HCT116 (cell line): ENCODE measurements around the gene DDX24. TPM values are rescaled to one million over a fixed set of nuclear protein-coding genes. Genes with fewer than 3 reads are reported as not detected.

ENCODE experiments used
- ATAC-seq: fragments of 200-7000 bp; cut with Tn5 transposase; 2 replicates; pipeline ENCODE4 v1.9.1; 2020; ENCODE audit warnings: mild to moderate bottlenecking, moderate library complexity
- BruUV-seq: library from RNA; stranded (reverse); fragments of 400-500 nt; replicated peaks from 2 replicates; lab custom pipeline; 2021; lab: Mats Ljungman, UMichigan
- CTCF ChIA-PET: fragments of 300-600 bp; sonication (Branson Sonifier 250); formaldehyde crosslinking; loops from one replicate; lab custom pipeline; 2021; ENCODE audit warnings: antibody characterized with exemption; lab: Charles Lee
- POLR2A ChIA-PET: fragments of 300-600, 350-600 bp; sonication (Branson Sonifier 250); formaldehyde crosslinking; loops from one replicate; lab custom pipeline; 2021; ENCODE audit warnings: antibody characterized with exemption; lab: Charles Lee
- RAD21 ChIA-PET, 2 experiments: fragments of 300-600 bp; sonication (Branson Sonifier 250); formaldehyde crosslinking; loops; one replicate each; lab custom pipeline; 2023; ENCODE audit warnings: low total read pairs in 2 of 2; ENCODE audit not compliant: uncharacterized antibody in 2 of 2, unreplicated experiment in 2 of 2, low non-redundant PET in 1 of 2; lab: Charles Lee
- DNase-seq: peaks from one replicate; pipeline ENCODE4 v3.0.0-alpha.2; 2010; ENCODE audit warnings: low read depth, low spot score
- H2AFZ ChIP-seq: fragments of 200-600 bp; shearing (Covaris generic), sonication (generic); 2 replicates; pipeline ENCODE4 v1.6.1; 2017; ENCODE audit warnings: low read depth, mixed run types, mixed read lengths, antibody characterized with exemption, low read length; ENCODE audit not compliant: poor library complexity, severe bottlenecking
- H3K27ac ChIP-seq: 2 replicates; pipeline ENCODE4 v1.5.1; 2012; ENCODE audit warnings: low read depth, low read length
- H3K27me3 ChIP-seq: fragments of 200-600 bp; sonication (generic); 2 replicates; pipeline ENCODE4 v1.6.1; 2016; ENCODE audit warnings: mixed run types, low read length, mixed read lengths; ENCODE audit not compliant: insufficient read depth
- H3K36me3 ChIP-seq, 2 experiments: fragments of 200-500 bp in 1 of 2; fragments of 200-600 bp in 1 of 2; sonication (Bioruptor generic) in 1 of 2; sonication (generic) in 1 of 2; 2 replicates each; pipeline versions ENCODE4 v1.5.1 to v1.6.1; 2014 to 2016; ENCODE audit warnings: low read length in 2 of 2, inconsistent platforms in 1 of 2, mixed read lengths in 1 of 2, mixed run types in 1 of 2; ENCODE audit not compliant: insufficient read depth in 2 of 2, control insufficient read depth in 1 of 2
- H3K4me1 ChIP-seq, 2 experiments: fragments of 200-600 bp in 1 of 2; sonication (generic) in 1 of 2; 2 replicates each; pipeline versions ENCODE4 v1.5.1 to v1.6.1; 2012 to 2017; ENCODE audit warnings: low read length in 2 of 2, inconsistent platforms in 1 of 2, mild to moderate bottlenecking in 1 of 2, mixed read lengths in 1 of 2, mixed run types in 1 of 2, moderate library complexity in 1 of 2; ENCODE audit not compliant: insufficient read depth in 2 of 2, control insufficient read depth in 1 of 2
- H3K4me2 ChIP-seq: fragments of 200-600 bp; sonication (generic); 2 replicates; pipeline ENCODE4 v1.6.1; 2017; ENCODE audit warnings: mixed run types, low read length, mixed read lengths
- H3K4me3 ChIP-seq, 2 experiments: fragments of 200-600 bp in 1 of 2; sonication (generic) in 1 of 2; replicated peaks in 1 of 2; 2 replicates each; pipeline ENCODE4 v1.5.1; 2011 to 2016; ENCODE audit warnings: low read length in 2 of 2, control low read depth in 1 of 2, low read depth in 1 of 2, mild to moderate bottlenecking in 1 of 2, mixed read lengths in 1 of 2, mixed run types in 1 of 2
- H3K79me2 ChIP-seq: fragments of 200-600 bp; sonication (generic); 2 replicates; pipeline ENCODE4 v1.6.1; 2017; ENCODE audit warnings: mild to moderate bottlenecking, mixed run types, low read length, moderate library complexity, mixed read lengths; ENCODE audit not compliant: insufficient read depth
- H3K9ac ChIP-seq: fragments of 200-600 bp; sonication (generic); 2 replicates; pipeline ENCODE4 v1.6.1; 2016; ENCODE audit warnings: low read length, mixed read lengths
- H3K9me2 ChIP-seq: fragments of 200-600 bp; sonication (generic), shearing (Covaris generic); 2 replicates; pipeline ENCODE4 v1.6.1; 2017; ENCODE audit warnings: mixed run types, mild to moderate bottlenecking, moderate library complexity; ENCODE audit not compliant: insufficient read depth
- H3K9me3 ChIP-seq, 2 experiments: fragments of 200-500 bp in 1 of 2; fragments of 200-600 bp in 1 of 2; sonication (Bioruptor generic) in 1 of 2; sonication (generic) in 1 of 2; 2 replicates each; pipeline ENCODE4 v1.6.1; 2014 to 2017; ENCODE audit warnings: low read length in 2 of 2, mixed read lengths in 2 of 2, inconsistent platforms in 1 of 2, low read depth in 1 of 2, mild to moderate bottlenecking in 1 of 2, mixed run types in 1 of 2, moderate library complexity in 1 of 2; ENCODE audit not compliant: control insufficient read depth in 1 of 2, insufficient read depth in 1 of 2
- H4K20me1 ChIP-seq: fragments of 200-600 bp; sonication (generic), shearing (Covaris generic); 2 replicates; pipeline ENCODE4 v1.6.1; 2017; ENCODE audit warnings: mixed run types, mild to moderate bottlenecking, moderate library complexity; ENCODE audit not compliant: insufficient read depth
- ATF3 ChIP-seq: IDR thresholded peaks from 2 replicates; pipeline ENCODE4 v1.6.1; 2012
- ELF1 ChIP-seq: IDR thresholded peaks from 2 replicates; pipeline ENCODE4 v1.6.1; 2012; ENCODE audit warnings: low read depth, borderline replicate concordance
- EZH2 ChIP-seq: fragments of 200-600 bp; sonication (generic); IDR thresholded peaks from 2 replicates; pipeline ENCODE4 v1.6.1; 2017; ENCODE audit warnings: antibody characterized with exemption, mixed run types
- EZH2phosphoT487 ChIP-seq: fragments of 200-600 bp; IDR thresholded peaks from 2 replicates; pipeline ENCODE4 v1.6.1; 2018; ENCODE audit warnings: antibody characterized with exemption, borderline replicate concordance
- JUND ChIP-seq: IDR thresholded peaks from 2 replicates; pipeline ENCODE4 v1.6.1; 2012
- POLR2AphosphoS5 ChIP-seq: IDR thresholded peaks from 2 replicates; pipeline ENCODE4 v1.6.1; 2011; ENCODE audit warnings: mild to moderate bottlenecking, low read depth, low read length, moderate library complexity
- SIN3A ChIP-seq: IDR thresholded peaks from 2 replicates; pipeline ENCODE4 v1.6.1; 2012; ENCODE audit warnings: low read depth
- SP1 ChIP-seq: IDR thresholded peaks from 2 replicates; pipeline ENCODE4 v1.6.1; 2012; ENCODE audit warnings: low read depth
- SRF ChIP-seq: IDR thresholded peaks from 2 replicates; pipeline ENCODE4 v1.6.1; 2012; ENCODE audit warnings: low read depth
- intact Hi-C: fragments of 100-400 bp; cut with micrococcal nuclease; formaldehyde crosslinking; loops from 2 replicates; pipeline ENCODE4 v1.10.0; 2022
- total RNA-seq: library from RNA; stranded (reverse); gene quantifications from one replicate; pipeline ENCODE4 v1.2.1, GENCODE V29; 2021; ENCODE audit not compliant: unreplicated experiment
- TF ChIP-seq, protein P1 (sequence below): IDR thresholded peaks from 2 replicates; pipeline ENCODE4 v1.6.1; 2011; ENCODE audit warnings: mild to moderate bottlenecking, low read length, moderate library complexity; ENCODE audit not compliant: insufficient replicate concordance; ENCODE audit errors: extremely low read depth
- TF ChIP-seq, protein P2 (sequence below): IDR thresholded peaks from 2 replicates; pipeline ENCODE4 v1.6.1; 2012
- TF ChIP-seq, protein P3 (sequence below): IDR thresholded peaks from 2 replicates; pipeline ENCODE4 v1.6.1; 2012; ENCODE audit warnings: low read depth

The DDX24 gene
- total RNA-seq, 1 experiment from 2014 or later = 169 TPM

- no peak for TF ChIP-seq SP1
- TF ChIP-seq JUND = no peak
- TF ChIP-seq ELF1 = no peak
- no peak for TF ChIP-seq EZH2phosphoT487
Measured at GRCh38 chr14:94102768-94103482, 21.9 kb upstream of the DDX24 start (continued).

DNA sequence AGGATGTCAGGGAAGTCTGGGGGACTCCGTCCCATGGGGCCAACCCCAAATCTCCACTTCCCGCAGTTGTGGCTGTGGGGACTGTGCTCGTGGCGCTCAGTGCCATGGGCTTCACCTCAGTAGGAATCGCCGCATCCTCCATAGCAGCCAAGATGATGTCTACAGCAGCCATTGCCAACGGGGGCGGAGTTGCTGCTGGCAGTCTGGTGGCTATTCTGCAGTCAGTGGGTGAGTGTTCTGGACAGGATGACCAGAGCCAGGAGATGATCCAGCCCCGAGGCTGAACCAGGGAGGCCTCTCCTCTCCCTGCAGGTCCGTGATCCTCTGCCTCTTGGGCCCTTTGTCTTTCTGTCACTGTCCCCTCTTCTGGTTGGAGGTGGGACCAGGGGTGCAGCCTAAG is 20.7 kb upstream of the DDX24 start:
- Histone ChIP-seq H4K20me1 (no peaks in the 10 kb centered on the region), H3K4me2 (no peak overlapping the region), H3K79me2 (no peaks in the 10 kb centered on the region), H3K4me1 (no peaks in the 10 kb centered on the region; a peak in 1 of 4 replicates), H2AFZ (no peak overlapping the region), H3K4me3 (no peak overlapping the region), H3K9ac (no peak overlapping the region), H3K9me2 (no peaks in the 10 kb centered on the region), H3K9me3 (no peaks in the 10 kb centered on the region), H3K36me3 (no peaks in the 10 kb centered on the region), H3K27me3 (no peaks in the 10 kb centered on the region), H3K27ac (no peak overlapping the region)
- CTCF ChIA-PET = no interaction called here
- no peak for DNase-seq
- RAD21 ChIA-PET = no interaction called here
- intact Hi-C loops = no loop called here
- TF ChIP-seq EZH2phosphoT487 (no peak), POLR2AphosphoS5 (no peak), SRF (no peak), SIN3A (no peak), EZH2 (no peak), ATF3 (no peak), ELF1 (no peak)
- TF ChIP-seq, protein P1, sequence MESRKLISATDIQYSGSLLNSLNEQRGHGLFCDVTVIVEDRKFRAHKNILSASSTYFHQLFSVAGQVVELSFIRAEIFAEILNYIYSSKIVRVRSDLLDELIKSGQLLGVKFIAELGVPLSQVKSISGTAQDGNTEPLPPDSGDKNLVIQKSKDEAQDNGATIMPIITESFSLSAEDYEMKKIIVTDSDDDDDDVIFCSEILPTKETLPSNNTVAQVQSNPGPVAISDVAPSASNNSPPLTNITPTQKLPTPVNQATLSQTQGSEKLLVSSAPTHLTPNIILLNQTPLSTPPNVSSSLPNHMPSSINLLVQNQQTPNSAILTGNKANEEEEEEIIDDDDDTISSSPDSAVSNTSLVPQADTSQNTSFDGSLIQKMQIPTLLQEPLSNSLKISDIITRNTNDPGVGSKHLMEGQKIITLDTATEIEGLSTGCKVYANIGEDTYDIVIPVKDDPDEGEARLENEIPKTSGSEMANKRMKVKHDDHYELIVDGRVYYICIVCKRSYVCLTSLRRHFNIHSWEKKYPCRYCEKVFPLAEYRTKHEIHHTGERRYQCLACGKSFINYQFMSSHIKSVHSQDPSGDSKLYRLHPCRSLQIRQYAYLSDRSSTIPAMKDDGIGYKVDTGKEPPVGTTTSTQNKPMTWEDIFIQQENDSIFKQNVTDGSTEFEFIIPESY = no peak
- TF ChIP-seq, protein P2, sequence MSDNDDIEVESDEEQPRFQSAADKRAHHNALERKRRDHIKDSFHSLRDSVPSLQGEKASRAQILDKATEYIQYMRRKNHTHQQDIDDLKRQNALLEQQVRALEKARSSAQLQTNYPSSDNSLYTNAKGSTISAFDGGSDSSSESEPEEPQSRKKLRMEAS = no peak
- TF ChIP-seq, protein P3, sequence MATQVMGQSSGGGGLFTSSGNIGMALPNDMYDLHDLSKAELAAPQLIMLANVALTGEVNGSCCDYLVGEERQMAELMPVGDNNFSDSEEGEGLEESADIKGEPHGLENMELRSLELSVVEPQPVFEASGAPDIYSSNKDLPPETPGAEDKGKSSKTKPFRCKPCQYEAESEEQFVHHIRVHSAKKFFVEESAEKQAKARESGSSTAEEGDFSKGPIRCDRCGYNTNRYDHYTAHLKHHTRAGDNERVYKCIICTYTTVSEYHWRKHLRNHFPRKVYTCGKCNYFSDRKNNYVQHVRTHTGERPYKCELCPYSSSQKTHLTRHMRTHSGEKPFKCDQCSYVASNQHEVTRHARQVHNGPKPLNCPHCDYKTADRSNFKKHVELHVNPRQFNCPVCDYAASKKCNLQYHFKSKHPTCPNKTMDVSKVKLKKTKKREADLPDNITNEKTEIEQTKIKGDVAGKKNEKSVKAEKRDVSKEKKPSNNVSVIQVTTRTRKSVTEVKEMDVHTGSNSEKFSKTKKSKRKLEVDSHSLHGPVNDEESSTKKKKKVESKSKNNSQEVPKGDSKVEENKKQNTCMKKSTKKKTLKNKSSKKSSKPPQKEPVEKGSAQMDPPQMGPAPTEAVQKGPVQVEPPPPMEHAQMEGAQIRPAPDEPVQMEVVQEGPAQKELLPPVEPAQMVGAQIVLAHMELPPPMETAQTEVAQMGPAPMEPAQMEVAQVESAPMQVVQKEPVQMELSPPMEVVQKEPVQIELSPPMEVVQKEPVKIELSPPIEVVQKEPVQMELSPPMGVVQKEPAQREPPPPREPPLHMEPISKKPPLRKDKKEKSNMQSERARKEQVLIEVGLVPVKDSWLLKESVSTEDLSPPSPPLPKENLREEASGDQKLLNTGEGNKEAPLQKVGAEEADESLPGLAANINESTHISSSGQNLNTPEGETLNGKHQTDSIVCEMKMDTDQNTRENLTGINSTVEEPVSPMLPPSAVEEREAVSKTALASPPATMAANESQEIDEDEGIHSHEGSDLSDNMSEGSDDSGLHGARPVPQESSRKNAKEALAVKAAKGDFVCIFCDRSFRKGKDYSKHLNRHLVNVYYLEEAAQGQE = no peak
- no peak for ATAC-seq
- POLR2A ChIA-PET = no interaction called here
- BruUV-seq = no TSS peak
